Keratinocyte (primary cell): ENCODE data around the gene C6orf118.

Source experiments
- EZH2 ChIP-seq: IDR thresholded peaks from one replicate; pipeline ENCODE4 v1.6.1; 2012; ENCODE audit warnings: inconsistent platforms, mild to moderate bottlenecking, low read length, moderate library complexity
- TF ChIP-seq, protein P1 (sequence below), 3 experiments: IDR thresholded peaks in 1 of 3; conservative IDR thresholded peaks in 1 of 3; optimal IDR thresholded peaks in 1 of 3; 2 replicates in 2 of 3; 3 replicates in 1 of 3; pipeline versions ENCODE3 to v1.5.1; 2011; ENCODE audit warnings: low read length in 3 of 3, mild to moderate bottlenecking in 3 of 3, moderate library complexity in 2 of 3, control low read depth in 1 of 3, inconsistent platforms in 1 of 3; ENCODE audit not compliant: insufficient read depth in 2 of 3; ENCODE audit errors: extremely low read depth in 1 of 3

DNA sequence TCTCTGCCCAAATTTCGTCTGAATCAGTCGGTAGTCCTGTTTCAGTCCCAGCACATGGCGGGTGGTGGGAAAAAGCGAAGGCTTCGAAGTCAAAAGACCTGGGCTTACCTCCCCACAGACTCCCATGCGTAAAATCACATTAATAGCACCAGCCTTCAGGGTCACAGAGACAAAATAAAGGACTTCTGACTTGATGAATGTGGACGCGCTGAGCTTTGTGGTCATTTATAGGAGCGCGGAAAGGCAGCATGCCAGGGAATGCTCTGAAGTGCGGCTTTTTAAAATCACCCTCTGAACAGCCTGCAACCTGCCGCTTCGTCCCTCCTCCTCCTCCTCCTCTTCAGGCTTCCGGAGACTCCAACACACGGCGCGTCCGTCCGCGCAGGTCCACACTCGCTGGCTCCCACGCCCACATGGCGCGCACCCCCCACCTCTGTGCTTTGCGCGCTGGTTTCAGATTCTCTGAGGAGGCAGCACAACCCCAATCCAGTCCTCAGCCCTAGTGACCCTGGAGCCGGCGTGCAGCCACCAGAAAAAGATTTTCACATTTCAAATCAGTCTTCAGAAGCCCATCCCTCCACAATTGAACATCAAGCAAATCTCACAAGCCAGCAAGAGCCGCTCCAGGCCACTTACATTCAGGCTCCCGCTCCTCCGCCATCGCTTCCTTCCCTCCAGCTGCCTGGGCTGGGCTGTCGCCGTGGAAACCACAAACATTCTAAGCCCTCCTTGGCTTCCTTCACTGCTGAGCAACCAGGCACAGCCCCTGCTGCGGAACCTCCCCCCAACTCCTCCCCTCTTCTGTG is at the start of gene C6orf118:
- TF ChIP-seq, protein P1, sequence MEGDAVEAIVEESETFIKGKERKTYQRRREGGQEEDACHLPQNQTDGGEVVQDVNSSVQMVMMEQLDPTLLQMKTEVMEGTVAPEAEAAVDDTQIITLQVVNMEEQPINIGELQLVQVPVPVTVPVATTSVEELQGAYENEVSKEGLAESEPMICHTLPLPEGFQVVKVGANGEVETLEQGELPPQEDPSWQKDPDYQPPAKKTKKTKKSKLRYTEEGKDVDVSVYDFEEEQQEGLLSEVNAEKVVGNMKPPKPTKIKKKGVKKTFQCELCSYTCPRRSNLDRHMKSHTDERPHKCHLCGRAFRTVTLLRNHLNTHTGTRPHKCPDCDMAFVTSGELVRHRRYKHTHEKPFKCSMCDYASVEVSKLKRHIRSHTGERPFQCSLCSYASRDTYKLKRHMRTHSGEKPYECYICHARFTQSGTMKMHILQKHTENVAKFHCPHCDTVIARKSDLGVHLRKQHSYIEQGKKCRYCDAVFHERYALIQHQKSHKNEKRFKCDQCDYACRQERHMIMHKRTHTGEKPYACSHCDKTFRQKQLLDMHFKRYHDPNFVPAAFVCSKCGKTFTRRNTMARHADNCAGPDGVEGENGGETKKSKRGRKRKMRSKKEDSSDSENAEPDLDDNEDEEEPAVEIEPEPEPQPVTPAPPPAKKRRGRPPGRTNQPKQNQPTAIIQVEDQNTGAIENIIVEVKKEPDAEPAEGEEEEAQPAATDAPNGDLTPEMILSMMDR (optimal IDR thresholded peaks at IDR 0.05 in 1 of 3, IDR thresholded peaks at IDR 0.05 in 1 of 3, conservative IDR thresholded peaks at IDR 0.05 in 1 of 3; ENCODE audit: extremely low read depth in 1 of 3, insufficient read depth in 2 of 3, low read length in 3 of 3) = no peak
- TF ChIP-seq EZH2 = no peak
